ENCODE measurements around the gene TTLL12.
"Not testable (repeated sequence)": the region's sequence is repeated elsewhere in the genome, so short reads cannot be mapped to it uniquely, and the experiment has no call there.

Gene TTLL12

GRCh38 chr22:43153899-43154298 is 33.0 kb downstream of the TTLL12 start:
- DNase-seq (no peak), ATAC-seq (no peak)

- DNase-seq (peak; percentile 69), ATAC-seq (peak; percentile 86)
These were observed 34.4 kb downstream of the TTLL12 start for GRCh38 chr22:43152357-43153071.

GRCh38 chr22:43152003-43152356 is 35.0 kb downstream of the TTLL12 start:
- ATAC-seq (peak; percentile 6), DNase-seq (no peak)

GRCh38 chr22:43151251-43152002 is 35.5 kb downstream of the TTLL12 start, which contains the start of gene TSPO:
Gene TSPO (plus strand): TSS chr22:43151559. CDS start chr22:43159239, 7,680 bp downstream.
- ATAC-seq, result peak; percentile 68

GRCh38 chr22:43150731-43151206 is 36.2 kb downstream of the TTLL12 start:
- ATAC-seq (no peak), DNase-seq (no peak)

More at GRCh38 chr22:43151251-43152002, 35.5 kb downstream of the TTLL12 start, which contains the start of gene TSPO:
- DNase-seq, result peak; percentile 75

GRCh38 chr22:43148581-43148980 is 38.4 kb downstream of the TTLL12 start:
- ATAC-seq (no peak), DNase-seq (no peak)

- ATAC-seq, result no peak
- no peak for DNase-seq
These were observed 39.1 kb downstream of the TTLL12 start for GRCh38 chr22:43147821-43148220.

- not testable (repeated sequence) for ATAC-seq, DNase-seq
These were observed 40.6 kb downstream of the TTLL12 start for GRCh38 chr22:43146332-43146731.

- not testable (repeated sequence) for ATAC-seq, DNase-seq
These were observed 41.6 kb downstream of the TTLL12 start for GRCh38 chr22:43145371-43145770.

GRCh38 chr22:43144949-43145348 is 42.0 kb downstream of the TTLL12 start:
- ATAC-seq, result no peak
- DNase-seq, result no peak

- peak; percentile 96 for ATAC-seq
- DNase-seq, result peak; percentile 91
These were observed 43.9 kb downstream of the TTLL12 start, which contains the start of gene MCAT for GRCh38 chr22:43142880-43143562. Gene MCAT (minus strand): TSS chr22:43143398. CDS start chr22:43143348, 50 bp downstream.

GRCh38 chr22:43136801-43137200 is 50.1 kb downstream of the TTLL12 start:
- ATAC-seq, result no peak
- DNase-seq, result no peak

- ATAC-seq, result peak; percentile 67
- peak; percentile 58 for DNase-seq
These were observed 50.7 kb downstream of the TTLL12 start for GRCh38 chr22:43136255-43136654.

- ATAC-seq (no peak), DNase-seq (no peak)
These were observed 51.4 kb downstream of the TTLL12 start for GRCh38 chr22:43135565-43135964.

GRCh38 chr22:43134553-43134952 is 52.4 kb downstream of the TTLL12 start:
- DNase-seq (no peak), ATAC-seq (no peak)

GRCh38 chr22:43133401-43133800 is 53.5 kb downstream of the TTLL12 start:
- no peak for DNase-seq
- ATAC-seq, result no peak

GRCh38 chr22:43131773-43132501 is 55.0 kb downstream of the TTLL12 start:
- DNase-seq, result no peak
- ATAC-seq, result no peak

GRCh38 chr22:43129426-43130425 is 57.2 kb downstream of the TTLL12 start:
- ATAC-seq (no peak), DNase-seq (no peak)

- ATAC-seq (no peak), DNase-seq (no peak)
These were observed 58.0 kb downstream of the TTLL12 start for GRCh38 chr22:43128928-43129424.

- ATAC-seq (no peak), DNase-seq (no peak)
These were observed 58.8 kb downstream of the TTLL12 start for GRCh38 chr22:43128116-43128515.

Measured in stimulated activated naive CD8-positive, alpha-beta T cell treated with anti-CD3 and anti-CD28 coated beads, Interleukin-15, Interleukin-2, amounts not matched to agents 100 U/mL and 50 U/mL, for 24 hours (primary cell).